Ascending aorta (tissue), 2 donors: Measurements from ENCODE around the gene NSD2. TPM values are rescaled to one million over a fixed set of nuclear protein-coding genes. Genes with fewer than 3 reads are reported as not detected.

Experiments used
- DNase-seq, 2 donors: peaks; one replicate each; pipeline ENCODE4 v3.0.0-alpha.2; 2019; ENCODE audit warnings: low spot score in 2 of 2
- H3K27ac ChIP-seq, 2 donors: fragments of 200-600 bp; sonication (generic); one replicate each; pipeline ENCODE4 v1.5.1; 2016 to 2017; ENCODE audit warnings: mild to moderate bottlenecking in 1 of 2
- H3K27me3 ChIP-seq: fragments of 200-600 bp; sonication (generic); one replicate; pipeline ENCODE4 v1.5.1; 2017
- H3K36me3 ChIP-seq, 2 donors: fragments of 200-600 bp; sonication (generic); one replicate each; pipeline ENCODE4 v1.5.1; 2016
- H3K4me1 ChIP-seq, 2 donors: fragments of 200-600 bp; sonication (generic); one replicate each; pipeline ENCODE4 v1.5.1; 2016 to 2017; ENCODE audit warnings: mild to moderate bottlenecking in 1 of 2
- H3K4me3 ChIP-seq, 2 donors: fragments of 200-600 bp; sonication (generic); one replicate each; pipeline ENCODE4 v1.5.1; 2016 to 2017; ENCODE audit warnings: mild to moderate bottlenecking in 1 of 2
- H3K9me3 ChIP-seq, 2 donors: fragments of 200-600 bp; sonication (generic); one replicate each; pipeline ENCODE4 v1.5.1; 2016
- CTCF ChIP-seq, 3 experiments: fragments of 200-600 bp in 2 of 3; fragments of 450-650 bp in 1 of 3; sonication (generic) in 2 of 3; IDR thresholded peaks; one replicate each; pipeline ENCODE4 v1.5.1; 2016 to 2019; ENCODE audit warnings: antibody characterized with exemption in 3 of 3, mild to moderate bottlenecking in 1 of 3, moderate library complexity in 1 of 3
- intact Hi-C: fragments of 100-400 bp; cut with DNase I; formaldehyde crosslinking; loops from one replicate; pipeline ENCODE4 v1.15.1; 2023
- total RNA-seq: library from RNA; depleted of rRNA; stranded (reverse); fragments of >200 nt; gene quantifications from one replicate; pipeline ENCODE4 v1.1.0, GENCODE V29; 2016

NSD2 gene
- total RNA-seq, 1 donor from 2014 or later, result 19.9 TPM

- no peak for TF ChIP-seq CTCF (IDR thresholded peaks at IDR 0.05)
- no peak for DNase-seq
- H3K36me3 ChIP-seq, result peaks cover 41 to 51% of the 10 kb centered on the region in 2 donors
- H3K4me3 ChIP-seq, result no peak overlapping the region
- H3K27ac ChIP-seq, result no peak overlapping the region
- intact Hi-C loops, result no loop called here
- no peaks in the 10 kb centered on the region for H3K4me1 ChIP-seq
- no peaks in the 10 kb centered on the region for H3K9me3 ChIP-seq
- no peaks in the 10 kb centered on the region for H3K27me3 ChIP-seq
Observed at GRCh38 chr4:1962980-1963379, 91.8 kb downstream of the NSD2 start.

- TF ChIP-seq CTCF (IDR thresholded peaks at IDR 0.05), result no peak
- no peak overlapping the region for H3K27ac ChIP-seq
- H3K9me3 ChIP-seq, result no peaks in the 10 kb centered on the region
- no peaks in the 10 kb centered on the region for H3K27me3 ChIP-seq
- no peaks in the 10 kb centered on the region for H3K4me1 ChIP-seq
- intact Hi-C loops, result no loop called here
- no peak for DNase-seq
- H3K36me3 ChIP-seq, result peaks cover 29 to 37% of the 10 kb centered on the region in 2 donors
- no peak overlapping the region for H3K4me3 ChIP-seq
Observed at GRCh38 chr4:1964443-1964842, 93.2 kb downstream of the NSD2 start.

GRCh38 chr4:1964971-1965370 lies 93.8 kb downstream of the NSD2 start:
- no peak for DNase-seq
- Histone ChIP-seq H3K27me3 (no peaks in the 10 kb centered on the region), H3K9me3 (no peaks in the 10 kb centered on the region), H3K36me3 (peaks cover 29 to 32% of the 10 kb centered on the region in 2 donors), H3K4me3 (no peak overlapping the region), H3K27ac (no peak overlapping the region), H3K4me1 (no peaks in the 10 kb centered on the region)
- intact Hi-C loops, result no loop called here
- no peak for TF ChIP-seq CTCF (IDR thresholded peaks at IDR 0.05)

GRCh38 chr4:1967512-1968149 lies 96.4 kb downstream of the NSD2 start:
- TF ChIP-seq CTCF (IDR thresholded peaks at IDR 0.05), result no peak

GRCh38 chr4:1968686-1969295 lies 97.6 kb downstream of the NSD2 start:
- Histone ChIP-seq H3K4me1 (no peaks in the 10 kb centered on the region), H3K36me3 (peaks cover 8 to 9% of the 10 kb centered on the region in 2 donors), H3K9me3 (no peaks in the 10 kb centered on the region), H3K27me3 (no peaks in the 10 kb centered on the region), H3K27ac (no peak overlapping the region), H3K4me3 (no peak overlapping the region)
- intact Hi-C loops, result no loop called here
- no peak for DNase-seq
- TF ChIP-seq CTCF (IDR thresholded peaks at IDR 0.05), result no peak

More at GRCh38 chr4:1967512-1968149, 96.4 kb downstream of the NSD2 start:
- no peaks in the 10 kb centered on the region for H3K4me1 ChIP-seq
- intact Hi-C loops, result no loop called here
- no peaks in the 10 kb centered on the region for H3K9me3 ChIP-seq
- no peak overlapping the region for H3K27ac ChIP-seq
- H3K36me3 ChIP-seq, result peaks cover 8 to 14% of the 10 kb centered on the region in 2 donors
- H3K4me3 ChIP-seq, result no peak overlapping the region
- no peaks in the 10 kb centered on the region for H3K27me3 ChIP-seq
- DNase-seq, result no peak
